Measurements from ENCODE around the gene SF3B4. TPM values are rescaled to one million over a fixed set of nuclear protein-coding genes. Genes with fewer than 3 reads are reported as not detected.

Gene SF3B4
- total and polyA plus RNA-seq, 2 donors (not counting 1 experiment from before 2014, with no cell fraction given): 22.6 to 60.1 TPM

DNA sequence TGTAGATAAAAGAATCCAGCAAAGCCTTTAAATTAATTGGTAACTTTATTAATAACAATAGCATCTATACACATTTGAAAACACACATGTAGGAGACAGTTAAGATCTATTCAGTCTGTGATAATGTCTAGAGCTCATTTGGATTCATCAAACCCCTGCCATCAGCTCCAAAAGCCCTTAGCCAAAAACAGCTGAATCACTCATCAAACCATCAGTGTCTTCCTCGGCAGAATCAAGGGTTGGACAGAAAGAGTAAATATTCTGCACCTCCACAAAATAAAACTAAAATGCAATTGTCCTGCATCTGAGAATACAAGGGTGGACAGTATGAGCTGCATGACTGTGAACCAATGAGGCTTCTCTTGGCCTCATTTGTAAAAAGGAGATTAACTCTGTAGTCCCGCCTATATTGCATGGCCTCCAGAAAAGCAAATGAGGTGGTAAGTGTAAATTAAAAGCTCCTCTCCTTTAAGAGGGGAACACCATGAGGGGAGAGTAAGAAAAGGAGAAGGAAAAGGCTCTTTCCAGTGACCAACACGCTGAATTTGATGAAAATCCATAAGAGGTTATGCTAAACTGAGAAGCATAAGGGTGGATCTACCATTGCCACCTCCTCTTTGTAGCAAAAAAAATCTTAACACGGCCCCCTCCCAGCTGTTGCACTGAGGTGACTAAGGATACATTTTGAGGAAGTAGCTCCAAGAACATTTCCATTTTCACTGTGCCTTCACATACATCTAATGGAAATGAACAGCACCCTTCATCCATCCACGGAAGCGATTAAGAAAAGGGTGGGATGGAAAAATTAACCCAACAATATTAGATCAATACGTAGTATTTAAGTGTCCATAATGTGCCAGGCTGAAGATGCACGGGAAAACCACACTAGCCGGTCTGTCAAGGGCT lies 42.9 kb downstream of the SF3B4 start:
- intact Hi-C loops (cut with micrococcal nuclease): loop anchor here (2.0 kb wide), 1 partner anchor 14 kb away; the partner anchor contains the start of gene BOLA1
- Histone ChIP-seq H3K4me3 (ENCODE audit: control extremely low read depth in 1 of 5, extremely low read depth in 1 of 5, insufficient read depth in 1 of 5, low read depth in 2 of 5, low read length in 4 of 5) (peak overlapping the region; percentile 81 to 97 (median 84)), H3K9ac (ENCODE audit: low read length) (peak overlapping the region; percentile 83), H3K9me3 (ENCODE audit: control extremely low read depth in 1 of 3, control insufficient read depth in 2 of 3, insufficient read depth in 1 of 3, low read length in 2 of 3) (peaks cover 0 to 5% (median 0%) of the 10 kb centered on the region in 3 donors), H3K4me1 (ENCODE audit: control insufficient read depth in 2 of 2, insufficient read depth in 2 of 2, low read length in 2 of 2) (peaks cover 23 to 33% of the 10 kb centered on the region in 2 donors), H3K79me2 (ENCODE audit: control insufficient read depth, insufficient read depth, low read length) (peaks cover 45% of the 10 kb centered on the region), H3K36me3 (replicated peaks in 1 of 2; ENCODE audit: control extremely low read depth in 1 of 2, control insufficient read depth in 1 of 2, extremely low read depth in 1 of 2, insufficient read depth in 2 of 2, low read length in 1 of 2) (peaks cover 0 to 4% of the 10 kb centered on the region in 2 experiments), H4K20me1 (ENCODE audit: control insufficient read depth, insufficient read depth, low read length, poor library complexity, severe bottlenecking) (peaks cover 29% of the 10 kb centered on the region), H2AFZ (ENCODE audit: insufficient read depth, low read depth, low read length, poor library complexity, severe bottlenecking) (no peak overlapping the region), H3K4me2 (replicated peaks; ENCODE audit: low read depth, low read length, poor library complexity, severe bottlenecking) (peak overlapping the region; percentile 91), H3K27me3 (replicated peaks in 1 of 4; ENCODE audit: control extremely low read depth in 1 of 4, control insufficient read depth in 3 of 4, insufficient read depth in 4 of 4, low read length in 3 of 4) (no peaks in the 10 kb centered on the region), H3K27ac (ENCODE audit: low read length in 2 of 2) (peak overlapping the region; percentile 86 to 89)
- TF ChIP-seq, protein P1, sequence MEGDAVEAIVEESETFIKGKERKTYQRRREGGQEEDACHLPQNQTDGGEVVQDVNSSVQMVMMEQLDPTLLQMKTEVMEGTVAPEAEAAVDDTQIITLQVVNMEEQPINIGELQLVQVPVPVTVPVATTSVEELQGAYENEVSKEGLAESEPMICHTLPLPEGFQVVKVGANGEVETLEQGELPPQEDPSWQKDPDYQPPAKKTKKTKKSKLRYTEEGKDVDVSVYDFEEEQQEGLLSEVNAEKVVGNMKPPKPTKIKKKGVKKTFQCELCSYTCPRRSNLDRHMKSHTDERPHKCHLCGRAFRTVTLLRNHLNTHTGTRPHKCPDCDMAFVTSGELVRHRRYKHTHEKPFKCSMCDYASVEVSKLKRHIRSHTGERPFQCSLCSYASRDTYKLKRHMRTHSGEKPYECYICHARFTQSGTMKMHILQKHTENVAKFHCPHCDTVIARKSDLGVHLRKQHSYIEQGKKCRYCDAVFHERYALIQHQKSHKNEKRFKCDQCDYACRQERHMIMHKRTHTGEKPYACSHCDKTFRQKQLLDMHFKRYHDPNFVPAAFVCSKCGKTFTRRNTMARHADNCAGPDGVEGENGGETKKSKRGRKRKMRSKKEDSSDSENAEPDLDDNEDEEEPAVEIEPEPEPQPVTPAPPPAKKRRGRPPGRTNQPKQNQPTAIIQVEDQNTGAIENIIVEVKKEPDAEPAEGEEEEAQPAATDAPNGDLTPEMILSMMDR (IDR thresholded peaks at IDR 0.05): no peak
- no peak for TF ChIP-seq EZH2 (IDR thresholded peaks at IDR 0.05; ENCODE audit: borderline replicate concordance, insufficient read depth, low read depth, low read length, poor library complexity, severe bottlenecking)
- no CpG with 5 or more reads among the region's 9 CpGs for WGBS (ENCODE audit: insufficient coverage)
- H3K27me3 Mint-ChIP-seq: no peaks in the 10 kb centered on the region
- ChIA-PET POLR2A (interaction anchor here (0.5 to 4.9 kb wide), 4 partner anchors 35 to 1451 kb away, joined by 3 to 51 read pairs (median 16); no protein-coding TSS in a partner anchor), CTCF (interaction anchor here (0.9 to 1.3 kb wide), 2 partner anchors 39 to 166 kb away, joined by 5 to 6 read pairs; no protein-coding TSS in a partner anchor)
- H3K9me3 Mint-ChIP-seq (ENCODE audit: insufficient read depth): no peaks in the 10 kb centered on the region
- H3K27ac Mint-ChIP-seq: no peak overlapping the region
- H3K4me1 Mint-ChIP-seq: peaks cover 12% of the 10 kb centered on the region
- DNase-seq (peak; percentile 64), ATAC-seq (ENCODE audit: low read depth) (no peak)
- no peak overlapping the region for H3K4me3 Mint-ChIP-seq

Data from B cell (primary cell).